VCaP (cell line): ENCODE results near the gene EARS2.

Experiments used
- H3K27ac ChIP-seq: fragments of 450-650 bp; 2 replicates; pipeline ENCODE4 v1.5.1; 2017
- TF ChIP-seq, protein P1 (sequence below): fragments of 450-650 bp; conservative IDR thresholded peaks from 2 replicates; pipeline ENCODE4 v1.5.1; 2017; ENCODE audit warnings: mild to moderate bottlenecking, moderate library complexity

Gene EARS2

DNA sequence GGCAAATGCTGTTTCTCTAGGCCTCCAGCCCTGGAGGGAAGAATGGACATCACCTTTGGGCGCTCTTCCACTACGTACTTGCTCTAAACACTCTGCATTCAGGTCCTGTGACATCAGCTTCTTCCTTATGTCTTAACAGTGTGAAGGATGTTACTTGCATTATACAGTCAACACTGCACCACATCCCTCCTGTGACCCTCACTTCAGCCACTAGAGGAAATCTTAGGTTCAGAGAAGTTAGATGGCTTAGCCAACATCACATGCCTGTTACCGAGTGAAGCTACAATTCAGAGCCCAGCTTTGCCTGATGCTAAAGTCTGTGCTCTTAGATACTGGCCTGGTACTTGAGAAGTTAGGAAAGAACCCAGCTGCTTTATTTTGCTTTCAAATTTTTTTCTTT is 18.7 kb upstream of the EARS2 start:
- H3K27ac ChIP-seq, result no peak overlapping the region
- TF ChIP-seq, protein P1, sequence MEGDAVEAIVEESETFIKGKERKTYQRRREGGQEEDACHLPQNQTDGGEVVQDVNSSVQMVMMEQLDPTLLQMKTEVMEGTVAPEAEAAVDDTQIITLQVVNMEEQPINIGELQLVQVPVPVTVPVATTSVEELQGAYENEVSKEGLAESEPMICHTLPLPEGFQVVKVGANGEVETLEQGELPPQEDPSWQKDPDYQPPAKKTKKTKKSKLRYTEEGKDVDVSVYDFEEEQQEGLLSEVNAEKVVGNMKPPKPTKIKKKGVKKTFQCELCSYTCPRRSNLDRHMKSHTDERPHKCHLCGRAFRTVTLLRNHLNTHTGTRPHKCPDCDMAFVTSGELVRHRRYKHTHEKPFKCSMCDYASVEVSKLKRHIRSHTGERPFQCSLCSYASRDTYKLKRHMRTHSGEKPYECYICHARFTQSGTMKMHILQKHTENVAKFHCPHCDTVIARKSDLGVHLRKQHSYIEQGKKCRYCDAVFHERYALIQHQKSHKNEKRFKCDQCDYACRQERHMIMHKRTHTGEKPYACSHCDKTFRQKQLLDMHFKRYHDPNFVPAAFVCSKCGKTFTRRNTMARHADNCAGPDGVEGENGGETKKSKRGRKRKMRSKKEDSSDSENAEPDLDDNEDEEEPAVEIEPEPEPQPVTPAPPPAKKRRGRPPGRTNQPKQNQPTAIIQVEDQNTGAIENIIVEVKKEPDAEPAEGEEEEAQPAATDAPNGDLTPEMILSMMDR, result no peak

DNA sequence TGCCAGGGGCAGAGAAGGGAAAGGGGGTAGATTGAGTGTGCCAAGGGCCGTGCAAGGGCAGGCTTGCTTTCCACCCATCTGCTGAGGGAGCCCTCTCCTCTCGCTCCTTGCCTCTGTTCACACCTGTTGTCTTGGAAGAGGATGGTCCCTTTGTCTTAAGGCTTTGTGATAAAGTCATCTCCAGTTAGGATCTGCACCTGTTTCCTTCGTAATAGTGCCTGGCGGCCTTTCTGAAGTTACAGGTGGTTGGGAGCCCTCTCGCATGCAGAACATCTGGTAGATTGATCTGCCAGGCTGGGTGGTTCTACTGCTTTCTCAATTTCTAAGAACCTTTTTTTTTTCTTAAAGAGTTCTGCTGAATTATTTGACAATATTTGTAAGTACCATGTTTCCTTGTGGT is 16.7 kb upstream of the EARS2 start:
- H3K27ac ChIP-seq, result no peak overlapping the region
- TF ChIP-seq, protein P1, result no peak

DNA sequence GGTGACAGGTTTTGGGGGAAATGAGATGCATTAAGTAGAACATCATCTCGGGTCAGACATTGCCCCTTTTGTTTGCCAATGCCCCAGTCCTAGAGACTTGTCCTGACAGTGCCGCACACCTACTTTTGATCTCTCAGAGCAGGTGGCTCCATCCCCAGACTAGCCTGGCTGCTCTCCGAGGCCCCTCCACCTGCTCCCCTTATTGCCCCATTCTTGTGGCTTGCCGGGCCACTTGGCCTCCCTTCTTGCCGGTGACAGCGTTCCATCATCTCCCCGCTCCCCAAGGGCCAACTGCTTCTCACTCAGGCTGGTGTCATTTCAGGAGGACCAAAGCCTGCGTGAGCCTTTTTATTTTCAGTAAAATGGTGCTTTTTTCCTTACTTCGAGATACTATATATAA is 15.2 kb upstream of the EARS2 start:
- TF ChIP-seq, protein P1, result no peak
- H3K27ac ChIP-seq, result no peak overlapping the region

DNA sequence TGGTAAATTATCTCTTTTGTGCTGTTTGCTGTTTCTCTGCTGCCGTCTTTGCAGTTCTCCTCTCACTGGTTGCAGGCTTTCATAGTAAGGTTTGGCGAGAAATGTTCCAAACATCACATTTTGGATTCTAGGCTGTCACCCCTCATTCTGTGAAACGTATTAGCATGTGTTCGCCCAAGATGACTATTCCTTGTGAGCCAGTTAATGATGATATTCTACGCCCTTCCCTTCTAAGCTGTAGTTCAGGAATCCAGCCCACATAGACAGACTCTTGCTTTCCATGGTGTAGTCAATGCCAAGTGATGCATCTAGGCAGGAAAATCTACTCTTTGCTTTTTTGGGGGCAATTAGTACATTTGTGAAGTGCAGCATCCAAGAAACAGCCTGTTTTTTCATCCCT is 14.7 kb upstream of the EARS2 start:
- TF ChIP-seq, protein P1, result no peak
- H3K27ac ChIP-seq, result no peak overlapping the region

DNA sequence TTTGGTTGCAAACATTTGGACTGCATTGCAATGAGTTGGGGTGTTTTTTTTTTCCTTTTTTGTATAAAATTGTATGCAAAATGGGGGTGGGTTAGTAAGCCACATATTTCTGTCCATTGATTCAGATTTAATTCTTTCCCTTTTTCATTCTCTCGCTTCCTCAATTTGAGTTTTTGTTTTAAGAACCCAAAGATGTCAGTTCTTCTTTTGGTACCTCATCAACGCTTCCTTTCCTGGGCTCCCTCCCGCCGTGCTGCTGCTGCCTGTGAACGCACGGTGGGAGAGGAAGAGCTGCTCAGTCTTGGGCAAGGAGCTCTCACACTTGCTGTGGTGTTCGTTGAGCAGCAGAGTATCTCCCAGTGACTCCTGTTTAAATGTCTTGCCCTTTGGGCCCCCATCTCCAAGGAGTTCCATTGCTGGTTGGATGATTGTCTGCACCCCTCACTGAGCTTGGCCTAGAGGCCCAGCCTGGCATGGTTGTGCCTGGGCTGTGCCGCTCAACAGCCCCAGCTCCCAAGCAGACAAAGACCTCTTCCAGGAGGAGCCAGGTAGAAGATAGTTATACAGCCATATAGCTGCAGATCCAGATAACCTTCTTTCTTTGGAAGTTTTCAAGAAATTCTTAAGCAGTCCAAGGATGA is 14.0 kb upstream of the EARS2 start:
- no peak overlapping the region for H3K27ac ChIP-seq
- TF ChIP-seq, protein P1, result no peak

DNA sequence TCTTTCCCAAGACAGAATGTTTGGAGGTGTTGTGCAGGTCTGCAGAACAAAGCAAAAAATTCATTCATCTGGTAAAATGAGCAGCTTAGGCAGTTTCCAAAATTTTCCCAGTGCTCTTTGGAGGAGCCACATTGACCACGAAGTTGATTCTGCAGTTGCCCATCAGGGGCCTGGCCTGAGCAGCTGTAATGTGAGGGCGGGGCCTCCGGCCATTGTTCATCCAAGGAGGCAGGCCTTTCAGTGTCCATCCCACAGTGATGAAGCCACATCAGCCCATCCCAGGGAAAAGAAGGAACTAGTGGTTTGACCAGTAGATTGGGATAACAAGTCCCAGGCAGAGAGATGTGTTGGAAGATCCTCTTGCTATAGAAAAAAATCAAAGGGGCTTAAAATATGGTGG is 10.5 kb upstream of the EARS2 start:
- no peak overlapping the region for H3K27ac ChIP-seq
- TF ChIP-seq, protein P1, result no peak

DNA sequence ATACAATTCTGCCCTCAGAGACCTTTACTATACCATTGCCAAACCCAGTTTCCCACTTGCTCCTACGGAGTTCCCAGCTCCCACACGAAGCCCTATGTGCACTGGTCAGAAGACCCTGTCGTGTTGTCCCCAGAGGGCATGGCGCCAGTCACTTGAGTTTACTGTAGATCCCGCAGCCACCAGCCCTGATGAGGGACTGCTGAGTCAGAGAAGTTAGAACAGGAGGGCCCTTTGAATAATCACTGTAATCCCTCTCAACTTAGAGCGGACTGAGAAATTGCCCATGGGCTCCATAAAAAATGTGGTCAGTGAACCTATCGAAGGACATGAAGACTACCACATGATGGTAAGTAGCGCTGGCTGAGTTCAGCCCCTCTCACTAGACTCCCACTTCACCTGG is 9.6 kb upstream of the EARS2 start:
- no peak overlapping the region for H3K27ac ChIP-seq
- TF ChIP-seq, protein P1, result no peak
